GM19372 (cell line): Measurements from ENCODE around the gene MTMR12.

Experiments
- ATAC-seq: cut with Tn5 transposase; IDR thresholded peaks from one replicate; pipeline ENCODE4 v1.9.1; 2021; ENCODE audit warnings: mild to moderate bottlenecking, low read depth, moderate library complexity; ENCODE audit not compliant: unreplicated experiment

Gene MTMR12

DNA sequence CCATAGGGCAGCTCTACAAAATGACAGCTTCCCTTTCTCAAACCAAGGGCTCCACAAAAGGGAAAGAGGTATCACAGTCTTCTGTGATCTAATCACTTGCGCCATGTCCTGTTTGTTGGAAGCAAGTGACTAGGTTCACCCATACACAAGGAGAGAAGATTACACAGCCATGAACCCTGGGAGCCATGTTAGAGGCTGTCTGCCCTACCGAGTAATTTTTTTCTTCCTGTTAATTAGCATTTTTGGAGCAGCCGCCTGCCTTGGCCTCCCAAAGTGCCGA, 105.4 kb downstream of the MTMR12 start:
- no peak for ATAC-seq

- ATAC-seq = peak; percentile 45
These were observed 106.0 kb downstream of the MTMR12 start for GRCh38 chr5:32206509-32207354.

DNA sequence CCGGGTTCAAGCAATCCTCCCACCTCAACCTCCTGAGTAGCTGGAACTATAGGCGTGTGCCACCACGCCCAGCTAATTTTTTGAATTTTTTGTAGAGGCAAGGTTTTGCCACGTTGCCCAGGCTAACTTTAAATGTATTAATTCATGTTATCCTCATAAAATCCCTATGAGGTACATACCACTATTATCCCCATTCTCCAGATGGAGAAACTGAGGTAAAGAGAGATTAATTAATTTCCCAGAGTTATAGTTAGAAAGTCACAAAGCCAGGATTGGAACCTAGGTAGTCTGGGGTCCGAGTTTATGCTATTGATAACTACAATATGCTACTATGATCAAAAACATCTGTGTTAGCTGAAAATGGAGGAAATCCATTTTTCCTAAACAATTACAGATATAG, 106.7 kb downstream of the MTMR12 start:
- ATAC-seq = no peak

DNA sequence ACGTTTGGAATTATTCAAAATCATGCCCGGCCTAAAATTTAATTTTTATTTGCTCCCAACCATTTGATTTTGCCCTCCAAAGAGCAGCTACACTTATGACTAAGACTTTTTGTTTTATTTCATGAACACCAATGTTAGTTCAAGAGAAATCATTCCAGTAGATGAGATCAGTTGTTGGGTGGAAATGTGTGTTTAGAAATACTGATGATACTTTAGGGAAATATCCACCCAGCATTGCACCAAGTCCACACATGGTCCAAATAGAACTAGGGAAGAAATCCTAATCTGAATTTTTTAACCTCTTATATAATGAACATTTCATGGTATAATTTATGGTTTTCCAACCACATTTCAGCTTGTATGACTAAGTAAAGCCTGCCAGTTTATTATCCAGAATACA, 110.3 kb downstream of the MTMR12 start:
- ATAC-seq = no peak

DNA sequence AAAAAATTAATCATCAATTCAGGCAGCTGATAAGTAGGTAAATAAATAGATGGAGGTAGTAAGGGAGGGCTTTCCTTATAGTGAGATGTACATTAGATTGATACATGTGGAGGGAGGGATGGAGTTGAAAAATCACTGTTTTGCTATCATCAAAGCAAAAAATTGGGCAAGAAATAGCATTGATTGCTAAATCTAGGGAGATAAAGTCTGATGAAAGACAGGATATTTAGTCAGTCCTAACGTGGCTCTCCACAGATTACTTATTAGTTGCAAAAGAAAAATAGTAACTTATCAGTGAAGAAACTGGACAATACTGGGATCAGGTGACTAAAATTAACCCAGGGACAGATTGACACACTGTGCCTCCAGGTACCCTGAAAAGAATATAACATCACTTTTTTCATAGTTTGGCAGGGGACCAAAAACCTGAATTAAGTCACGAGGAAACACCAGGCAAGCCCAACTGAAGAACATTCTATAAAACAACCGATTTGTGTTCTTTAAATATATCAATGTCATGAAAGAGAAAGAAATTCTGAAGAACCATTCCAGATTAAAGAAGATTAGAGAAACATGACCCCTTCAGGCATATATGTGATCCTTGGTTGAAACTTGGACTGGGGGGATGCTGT, 111.5 kb downstream of the MTMR12 start:
- ATAC-seq = no peak

DNA sequence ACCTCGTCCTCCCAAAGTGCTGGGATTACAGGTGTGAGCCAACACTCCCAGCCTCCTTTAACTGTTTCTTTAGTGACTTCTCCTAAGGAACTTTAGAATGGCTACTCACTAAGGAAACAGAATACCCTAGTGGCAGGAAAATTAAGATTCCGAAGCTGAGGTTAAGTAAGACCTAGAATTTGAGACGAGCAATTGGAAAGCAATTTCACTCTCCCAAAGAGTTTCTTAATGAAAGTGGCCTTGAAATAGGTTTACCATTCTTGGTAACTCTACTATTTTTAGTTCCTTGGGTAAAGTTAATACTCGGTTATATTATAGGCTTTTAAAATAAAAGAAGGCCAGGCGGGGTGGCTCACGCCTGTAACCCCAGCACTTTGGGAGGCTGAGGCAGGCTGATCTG, 115.7 kb downstream of the MTMR12 start:
- no peak for ATAC-seq

GRCh38 chr5:32195265-32195664, 117.5 kb downstream of the MTMR12 start:
- no peak for ATAC-seq

DNA sequence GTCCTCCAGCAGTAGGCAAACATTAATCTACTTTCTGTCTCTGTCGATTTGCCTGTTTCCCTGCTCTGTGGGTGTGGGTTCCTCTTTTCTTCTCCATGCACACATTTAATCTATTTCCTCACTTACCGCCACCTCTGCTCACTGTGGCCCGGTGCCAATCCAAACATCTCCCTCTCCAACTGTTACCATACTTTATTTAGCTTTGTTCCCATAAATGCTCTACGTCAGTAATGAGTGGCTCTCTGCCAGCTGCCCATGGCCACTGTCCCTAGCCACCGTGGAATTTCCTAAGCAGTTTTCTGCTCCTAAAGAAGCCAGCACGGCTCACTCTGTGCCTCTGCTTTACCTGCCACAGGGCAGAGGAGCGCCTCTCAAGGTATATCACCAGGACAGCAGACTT, 119.1 kb downstream of the MTMR12 start:
- ATAC-seq = no peak

DNA sequence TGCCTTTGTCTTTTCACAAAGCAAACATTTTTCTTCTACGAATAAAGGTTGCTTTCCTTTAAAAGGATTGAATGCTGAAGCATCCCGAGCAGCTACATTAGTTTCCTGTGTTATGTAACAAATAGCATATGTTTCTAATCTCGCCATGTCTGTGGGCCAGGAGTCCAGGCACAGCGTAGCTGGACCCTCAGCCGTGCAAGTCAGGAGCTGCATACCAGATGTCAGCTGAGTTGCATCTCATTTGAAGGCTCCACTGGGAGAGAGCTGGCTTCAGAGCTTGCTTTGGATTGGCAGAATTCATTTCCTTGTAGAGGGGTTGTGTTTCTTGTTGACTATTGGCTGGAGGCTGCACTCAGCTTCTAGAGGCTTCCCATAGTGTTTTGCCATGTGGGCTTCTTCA, 122.6 kb downstream of the MTMR12 start:
- no peak for ATAC-seq

- ATAC-seq = no peak
These were observed 125.1 kb downstream of the MTMR12 start for GRCh38 chr5:32187675-32188074.

DNA sequence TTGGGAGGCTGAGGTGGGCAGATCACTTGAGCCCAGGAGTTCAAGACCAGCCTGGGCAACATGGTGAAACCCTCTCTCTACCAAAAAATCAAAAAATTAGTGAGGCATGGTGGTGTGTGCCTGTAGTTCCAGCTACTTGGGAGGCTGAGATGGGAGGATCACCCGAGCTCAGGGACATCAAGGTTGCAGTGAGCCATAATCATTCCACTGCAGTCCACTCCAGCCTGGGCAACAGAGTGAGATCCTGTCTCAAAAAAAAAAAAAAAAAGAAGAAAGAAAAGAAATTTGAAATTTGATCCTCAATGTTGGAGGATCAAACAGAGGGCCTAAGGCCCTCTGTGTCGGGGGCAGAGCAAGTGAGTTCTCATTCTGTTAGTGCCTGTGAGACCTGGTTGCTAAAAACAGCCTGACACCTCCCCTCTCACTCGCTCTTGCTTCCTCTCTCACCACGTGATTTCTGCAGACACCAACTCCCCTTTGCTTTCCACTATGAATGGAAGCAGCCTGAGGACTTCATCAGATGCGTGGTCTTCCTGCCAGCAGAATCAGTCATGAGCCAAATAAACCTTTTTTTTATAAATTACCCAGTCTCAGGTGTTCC, 130.2 kb downstream of the MTMR12 start:
- ATAC-seq = no peak
